ENCODE results near the gene IQSEC3.

IQSEC3 gene

DNA sequence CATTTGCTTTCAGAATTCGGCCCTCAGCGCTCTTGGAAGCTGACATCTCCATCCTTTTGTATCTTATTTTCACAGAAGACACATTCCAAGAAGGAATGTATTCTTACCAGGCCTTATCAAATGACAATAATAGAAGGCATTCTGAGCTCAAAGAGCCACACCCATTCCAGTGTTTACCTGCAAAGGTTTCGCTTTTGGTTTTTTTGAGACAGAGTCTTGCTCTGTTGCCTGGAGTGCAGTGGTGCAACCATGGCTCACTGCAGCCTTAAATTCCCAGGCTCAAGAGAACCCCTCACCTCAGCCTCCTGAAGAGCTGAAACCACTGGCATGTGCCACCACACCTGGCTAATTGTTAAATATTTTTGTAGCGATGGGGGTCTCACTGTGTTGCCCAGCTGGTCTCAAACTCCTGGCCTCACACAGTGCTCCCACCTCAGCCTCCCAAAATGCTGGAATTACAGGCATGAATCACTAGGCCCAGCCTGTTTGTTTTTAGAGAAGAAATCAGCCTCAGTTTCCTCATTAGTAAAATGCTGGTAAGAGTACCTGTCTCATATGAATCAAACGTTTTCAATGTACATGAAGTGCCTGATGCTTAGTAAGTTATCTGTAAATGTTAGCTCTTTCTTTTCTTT lies 78.2 kb downstream of the IQSEC3 start:
- DNase-seq = no peak

DNA sequence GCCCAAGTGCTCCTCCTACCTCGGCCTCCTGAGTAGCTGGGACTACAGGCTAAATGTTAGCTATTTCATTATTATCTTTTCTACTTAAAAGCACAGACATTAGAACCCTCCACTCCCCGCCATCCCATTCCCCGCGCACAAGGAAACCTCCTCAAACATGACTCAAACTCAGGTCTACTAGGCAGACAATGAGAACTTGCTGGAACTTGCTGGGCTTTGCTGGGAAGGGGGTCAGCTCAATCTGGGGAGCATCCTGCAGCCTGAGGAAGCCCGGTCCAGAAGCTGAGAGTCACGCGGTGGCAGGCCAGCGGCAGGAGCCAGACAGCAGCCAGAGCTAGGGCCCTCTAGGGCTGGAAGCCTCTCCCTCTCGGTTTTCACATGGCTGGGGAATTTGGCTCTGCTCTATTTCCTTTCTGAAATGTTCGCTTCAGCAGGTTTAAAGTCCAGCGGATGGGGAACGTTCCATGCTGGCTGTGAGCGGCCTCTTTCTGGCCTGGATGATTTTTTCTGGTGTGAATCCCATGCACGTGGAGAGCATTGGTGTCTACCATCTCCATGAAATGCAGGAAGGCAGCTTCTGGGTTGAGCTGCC lies 78.9 kb downstream of the IQSEC3 start:
- no peak for DNase-seq

DNA sequence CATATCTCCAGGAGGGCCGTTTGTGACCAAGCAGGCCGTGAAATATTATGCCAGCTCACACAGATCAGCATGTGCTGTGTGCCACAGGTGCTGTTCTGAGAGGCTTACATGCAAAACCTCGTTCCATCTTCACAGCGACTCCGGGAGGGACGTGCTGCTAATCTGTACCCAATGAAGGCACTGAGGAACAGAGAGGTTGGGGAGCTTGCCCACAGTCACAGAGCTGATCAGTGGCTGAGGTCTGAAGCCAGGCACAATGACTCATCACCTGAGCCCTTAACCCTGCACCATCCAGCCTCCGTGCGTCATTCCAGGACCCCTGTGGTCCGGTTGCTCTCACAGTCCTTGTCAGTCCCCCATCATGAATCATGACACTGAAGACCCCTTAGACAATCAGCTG lies 80.7 kb downstream of the IQSEC3 start:
- no peak for DNase-seq

DNA sequence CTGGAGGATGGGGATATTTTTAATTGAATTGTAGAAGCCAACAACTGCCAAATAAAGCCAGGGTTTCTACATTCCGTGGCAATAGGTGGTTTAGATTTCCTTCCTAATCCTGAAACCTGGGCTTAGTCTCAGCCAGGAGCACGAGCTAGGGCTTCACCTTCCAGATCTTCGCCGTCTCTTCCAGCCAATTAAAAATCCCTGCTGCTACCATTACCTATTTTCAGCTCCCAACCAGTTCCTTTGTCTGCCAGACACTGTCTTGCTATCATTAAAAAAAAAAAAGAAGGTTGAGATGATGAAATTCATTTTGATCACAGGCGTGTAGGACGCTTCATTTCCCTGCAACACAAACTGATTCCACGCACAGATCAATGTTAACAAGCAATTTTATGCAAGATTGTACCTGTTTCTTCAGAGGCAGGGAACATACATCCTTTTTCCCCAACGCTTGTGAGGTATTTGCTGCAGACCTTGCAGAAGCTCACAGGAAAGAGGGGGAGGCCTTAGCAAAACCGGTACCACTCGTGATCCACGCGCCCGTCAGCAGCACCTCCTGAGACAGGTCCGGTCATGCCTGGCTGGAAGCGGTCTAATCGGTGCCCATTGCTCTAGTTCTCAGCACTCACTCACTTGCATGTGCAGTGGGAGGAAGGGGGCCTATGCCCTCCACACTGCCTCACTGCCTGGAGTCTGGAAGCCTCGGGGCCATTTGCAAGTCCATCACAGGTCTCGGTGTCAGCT lies 82.3 kb downstream of the IQSEC3 start:
- no peak for DNase-seq

DNA sequence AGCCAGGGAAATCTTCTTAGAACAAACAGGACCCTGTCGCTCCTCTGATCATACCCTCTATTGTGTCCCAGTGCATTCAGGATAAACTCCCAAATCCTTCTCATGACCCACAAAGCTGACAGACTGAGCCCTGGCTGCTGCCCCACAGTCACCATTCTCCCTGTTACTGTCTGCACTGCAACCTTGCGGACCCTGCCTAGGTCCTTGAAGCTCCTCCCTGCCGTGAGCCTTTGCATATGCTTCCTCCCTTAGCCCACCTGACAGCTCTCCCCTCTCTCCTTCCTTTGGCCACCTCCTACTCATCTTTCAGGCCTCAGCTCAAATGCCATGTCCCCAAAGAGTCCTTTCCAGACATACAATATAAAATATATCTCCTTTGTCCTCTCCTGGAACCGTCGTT lies 85.0 kb downstream of the IQSEC3 start:
- DNase-seq = no peak

DNA sequence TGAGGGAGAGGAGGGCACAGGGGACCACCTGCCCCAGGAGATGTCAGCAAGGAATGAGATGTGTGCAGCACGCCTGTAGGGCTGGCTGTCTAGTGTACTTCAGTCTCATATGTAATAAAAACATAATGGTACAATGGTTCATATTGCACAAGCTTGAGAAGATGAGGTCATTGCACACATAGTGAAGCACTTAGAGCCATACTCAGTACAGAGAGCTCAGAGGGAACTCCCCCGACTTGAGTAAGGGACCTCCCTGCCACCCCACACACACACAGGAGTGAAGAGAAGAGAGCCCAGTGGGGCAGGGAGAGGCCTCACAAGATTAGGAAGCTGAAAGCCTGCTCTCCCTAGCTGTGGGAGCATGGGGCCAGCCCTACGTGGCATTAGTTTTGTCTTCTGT lies 85.9 kb downstream of the IQSEC3 start:
- no peak for DNase-seq

DNA sequence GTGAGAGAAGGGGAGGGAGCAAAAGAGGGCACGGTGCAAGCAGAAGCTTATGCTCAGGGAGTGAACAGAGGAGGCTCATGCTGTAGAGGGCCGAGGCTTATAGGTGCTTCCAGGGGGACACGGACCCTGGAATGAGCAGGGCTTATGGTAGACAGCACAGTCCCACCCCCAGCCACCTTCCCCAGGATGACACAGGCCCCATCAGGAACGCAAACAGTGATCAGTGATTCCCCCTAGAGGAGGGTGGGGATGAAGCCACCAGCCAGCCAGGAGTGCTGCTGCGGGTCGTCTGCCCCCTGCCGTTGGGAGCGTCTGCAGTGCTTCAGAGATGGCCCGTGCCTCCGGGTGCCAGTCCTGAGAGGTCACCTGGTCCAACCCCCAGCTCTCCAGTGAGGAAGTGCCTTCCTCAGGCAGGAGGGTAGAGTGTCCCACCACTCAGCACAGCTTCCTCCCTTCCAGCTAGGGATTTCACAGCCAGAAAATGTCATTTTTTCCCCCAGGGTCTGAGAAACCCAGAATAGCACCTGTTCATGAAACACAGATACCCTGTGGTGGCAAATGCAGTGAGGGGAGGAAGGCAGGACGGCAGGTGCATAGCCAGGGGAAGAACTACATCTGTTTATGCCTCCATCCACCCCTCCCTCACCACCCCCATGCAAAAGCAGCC lies 86.6 kb downstream of the IQSEC3 start:
- DNase-seq = peak; percentile 51

DNA sequence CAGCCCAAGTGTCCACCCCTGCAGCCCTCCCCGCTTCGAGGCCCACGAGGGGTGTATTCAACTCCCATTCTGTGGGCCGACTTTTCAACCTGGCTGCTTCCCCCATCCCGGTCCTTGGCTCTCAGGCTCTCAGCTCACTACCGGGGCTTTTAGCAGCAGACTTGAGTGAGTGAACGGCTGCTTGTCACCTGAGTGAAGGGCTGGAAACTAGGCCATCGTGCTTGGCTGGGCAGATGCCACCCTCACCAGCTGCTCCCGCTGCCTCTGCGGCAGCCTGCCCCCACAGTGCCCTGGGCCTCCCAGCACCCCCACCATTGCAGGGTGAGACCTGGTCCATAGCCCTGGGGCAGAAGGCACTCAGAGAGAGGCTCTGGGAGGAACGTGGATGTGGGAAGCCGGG lies 87.5 kb downstream of the IQSEC3 start:
- no peak for DNase-seq

DNA sequence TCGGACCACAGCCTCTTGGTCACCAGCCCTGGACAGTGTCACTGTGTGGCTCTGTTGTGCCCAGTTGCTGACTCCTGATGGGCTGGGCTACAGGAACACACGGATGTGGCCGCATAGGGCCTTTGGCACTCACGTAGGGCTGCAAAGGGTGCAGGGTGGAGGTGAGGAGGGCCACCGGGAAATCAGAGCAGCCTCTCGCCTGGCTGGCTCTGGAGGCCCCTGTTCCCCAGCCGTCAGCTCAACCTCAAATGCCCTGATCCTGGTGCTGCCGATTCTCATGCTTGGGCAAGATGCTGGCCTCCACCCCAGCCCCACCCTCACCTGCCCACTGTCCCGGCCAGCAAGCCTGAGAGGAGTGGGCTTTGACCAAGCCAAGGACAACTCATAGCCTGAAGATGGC lies 88.4 kb downstream of the IQSEC3 start:
- DNase-seq = no peak

DNA sequence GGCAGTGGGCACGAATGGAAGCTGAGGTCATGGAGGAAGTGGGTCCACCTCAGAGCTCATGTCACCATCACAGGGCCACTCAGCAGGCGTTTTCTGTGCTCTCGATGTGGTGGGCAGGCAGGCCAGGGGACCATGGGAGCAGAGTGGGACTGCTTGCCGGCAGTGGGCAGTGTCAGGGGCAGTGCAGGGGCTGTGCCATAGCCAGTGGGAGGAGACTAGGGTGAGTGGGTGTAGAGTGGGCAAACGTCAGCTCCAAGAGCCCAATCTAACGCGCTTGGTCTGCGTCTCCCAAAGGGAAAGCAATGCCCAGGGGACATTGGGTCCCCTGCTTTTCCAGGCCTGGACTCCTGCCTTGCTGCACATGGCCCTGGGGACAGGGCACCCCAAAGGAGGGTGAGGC lies 89.1 kb downstream of the IQSEC3 start:
- no peak for DNase-seq

DNA sequence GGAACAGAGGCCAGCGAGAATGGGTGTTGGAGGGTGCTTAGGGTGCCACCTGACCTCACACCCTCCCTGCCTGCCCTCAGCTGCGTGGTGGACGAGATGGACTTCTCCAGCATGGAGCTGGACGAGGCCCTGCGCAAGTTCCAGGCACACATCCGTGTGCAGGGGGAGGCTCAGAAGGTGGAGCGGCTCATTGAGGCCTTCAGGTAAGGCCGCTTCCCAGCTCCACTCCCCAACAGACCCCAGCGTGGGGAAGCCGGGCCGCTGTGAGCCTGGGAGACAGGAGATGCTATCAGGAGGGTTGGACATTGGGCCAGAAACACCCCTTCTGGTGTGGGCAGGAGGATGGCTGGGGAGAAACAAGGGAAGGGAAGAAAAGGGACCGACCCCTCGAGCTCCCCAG lies 90.4 kb downstream of the IQSEC3 start:
- no peak for DNase-seq

DNA sequence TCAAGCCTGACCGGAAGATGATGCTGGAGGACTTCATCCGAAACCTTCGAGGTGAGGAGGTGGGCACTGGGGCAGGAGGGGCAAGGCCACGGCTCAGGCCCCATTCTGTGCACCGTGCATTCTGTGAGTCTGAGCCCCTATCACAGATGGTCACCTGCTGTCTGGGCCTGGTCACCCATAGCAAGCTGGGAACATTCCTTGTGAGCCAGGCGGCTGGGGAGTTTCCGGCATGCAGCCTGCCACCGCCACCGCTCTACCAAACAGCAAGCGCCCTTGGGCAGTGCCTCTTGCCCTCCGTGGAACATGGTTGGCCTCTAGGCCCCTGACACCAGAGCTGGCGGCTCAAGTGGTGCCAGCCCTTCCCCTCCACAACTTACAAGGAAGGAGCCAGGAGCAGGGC lies 91.1 kb downstream of the IQSEC3 start:
- DNase-seq = no peak

DNA sequence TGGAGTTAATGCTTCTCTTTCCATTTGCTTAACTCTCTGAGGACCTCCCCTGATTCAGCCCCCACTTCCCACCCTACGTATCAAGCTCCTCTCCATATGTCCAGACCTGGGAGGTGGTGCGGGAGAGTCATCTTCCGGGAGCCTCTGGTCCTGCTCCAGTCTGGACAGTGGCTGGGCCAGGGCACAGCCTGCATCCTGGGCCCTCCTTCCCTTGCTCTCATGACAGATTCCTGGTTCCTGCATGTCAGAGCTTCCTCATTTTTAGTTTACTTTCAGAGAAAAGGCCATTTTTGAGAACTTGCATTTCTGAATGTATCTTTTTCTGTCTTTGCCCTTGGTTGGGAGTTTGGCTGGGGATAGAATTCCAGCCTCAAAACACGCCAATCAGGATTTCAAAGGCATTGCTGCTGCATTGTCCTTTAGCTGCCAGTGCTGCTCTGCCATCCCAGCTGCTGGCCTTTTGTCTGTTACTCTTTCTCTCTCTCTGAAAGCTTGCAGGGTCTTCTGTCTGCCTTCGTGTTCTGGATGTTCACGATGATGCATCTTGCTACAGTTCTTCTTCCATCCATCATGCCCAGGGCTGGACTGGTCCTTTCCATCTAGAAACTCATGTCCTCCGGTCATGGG lies 92.7 kb downstream of the IQSEC3 start:
- no peak for DNase-seq

DNA sequence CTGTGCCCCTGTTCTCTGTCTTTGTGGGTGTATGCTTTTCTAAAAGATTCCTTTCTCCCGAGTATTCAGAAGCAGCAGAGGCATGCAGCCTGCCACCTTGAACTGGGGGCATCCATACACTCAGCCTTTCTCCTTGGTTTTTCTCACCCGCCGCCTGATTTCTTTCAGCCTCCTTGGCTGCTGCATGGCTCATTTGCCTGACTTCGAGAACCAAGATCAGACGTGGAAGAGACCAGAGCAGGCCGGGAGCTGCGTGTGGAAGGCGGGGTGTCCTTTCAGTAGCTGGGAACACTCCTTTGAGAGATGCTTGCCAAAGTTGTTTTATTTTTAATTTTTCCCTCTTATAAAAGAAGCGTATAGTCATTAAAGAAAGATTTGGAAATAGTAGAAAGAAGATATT lies 94.3 kb downstream of the IQSEC3 start:
- no peak for DNase-seq

DNA sequence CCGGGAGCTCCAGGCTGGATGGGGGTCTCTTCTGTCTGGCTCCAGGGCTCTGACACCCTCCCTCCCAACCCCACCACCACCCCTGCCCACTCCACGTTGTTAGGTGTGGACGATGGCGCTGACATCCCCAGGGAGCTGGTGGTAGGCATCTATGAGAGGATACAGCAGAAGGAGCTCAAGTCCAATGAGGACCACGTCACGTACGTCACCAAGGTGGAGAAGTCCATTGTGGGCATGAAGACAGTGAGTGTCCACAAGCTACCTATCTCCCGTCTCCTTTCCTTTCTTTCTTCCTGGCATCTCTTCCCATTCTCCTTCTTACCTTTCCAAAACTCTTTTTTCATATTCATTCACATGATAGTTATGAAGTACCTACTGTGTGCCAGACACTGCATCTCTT lies 95.3 kb downstream of the IQSEC3 start:
- DNase-seq = no peak

DNA sequence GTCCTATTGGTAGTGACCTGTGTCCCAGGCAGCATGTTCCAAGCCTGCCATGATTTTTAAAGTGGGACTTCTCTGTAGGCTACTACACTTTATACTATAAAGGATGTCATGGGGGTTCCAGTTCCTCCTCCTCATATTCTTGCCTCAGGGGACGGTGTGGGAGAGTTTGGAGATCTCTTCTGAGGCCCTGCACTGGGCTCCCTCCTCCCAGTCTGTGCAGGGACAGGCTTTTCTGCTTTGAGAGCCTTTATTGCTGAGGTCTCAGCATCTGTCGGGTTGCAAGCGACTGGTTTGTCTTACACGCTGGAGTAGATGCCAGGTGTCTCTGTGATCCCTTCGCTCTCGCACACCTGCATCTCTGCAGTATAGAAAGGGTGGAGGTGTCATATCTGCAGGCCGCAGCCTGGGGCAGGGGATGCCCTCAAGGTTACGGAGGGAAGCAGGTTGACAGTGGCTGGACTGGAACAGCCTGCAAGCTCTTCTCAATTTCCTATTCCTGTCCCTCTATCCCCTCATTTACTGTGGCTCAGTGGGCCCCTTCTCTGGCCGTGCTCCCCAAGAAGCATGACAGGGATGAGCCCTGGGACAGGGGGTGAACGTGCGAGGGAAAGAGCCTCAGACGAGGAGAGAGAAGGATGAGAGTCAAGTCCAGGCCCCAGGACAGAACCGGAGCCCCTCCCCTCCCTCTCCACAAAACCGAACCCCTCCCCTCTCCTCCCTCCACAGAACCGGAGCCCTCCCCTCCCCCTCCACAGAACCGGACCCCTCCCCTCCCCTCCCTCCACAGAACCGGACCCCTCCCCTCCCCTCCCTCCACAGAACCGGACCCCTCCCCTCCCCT lies 96.1 kb downstream of the IQSEC3 start:
- no peak for DNase-seq

DNA sequence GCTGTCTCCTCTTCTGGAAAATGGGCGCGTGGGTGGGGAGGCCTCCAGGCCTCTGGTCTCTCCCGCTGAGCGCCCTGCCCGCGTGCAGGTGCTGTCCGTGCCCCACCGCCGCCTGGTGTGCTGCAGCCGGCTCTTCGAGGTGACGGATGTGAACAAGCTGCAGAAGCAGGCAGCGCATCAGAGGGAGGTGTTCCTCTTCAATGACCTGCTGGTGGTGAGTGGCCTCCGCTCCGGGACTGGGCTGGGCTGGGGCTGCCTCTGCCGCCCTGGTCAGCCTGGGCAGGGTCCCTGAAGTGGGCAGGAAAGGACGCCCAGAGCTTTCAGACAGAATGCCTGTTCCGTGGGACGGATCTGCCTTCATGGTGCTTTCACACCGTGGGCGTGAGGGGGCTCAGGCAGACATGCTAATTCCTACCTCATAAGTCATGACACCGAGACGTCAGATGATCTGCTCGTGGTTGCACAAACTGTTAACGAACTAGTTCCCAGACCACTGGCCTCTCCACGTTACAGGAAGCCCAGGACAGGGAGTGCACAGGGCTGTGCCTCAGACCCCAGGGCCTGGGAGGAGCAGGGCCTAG lies 96.9 kb downstream of the IQSEC3 start:
- no peak for DNase-seq

DNA sequence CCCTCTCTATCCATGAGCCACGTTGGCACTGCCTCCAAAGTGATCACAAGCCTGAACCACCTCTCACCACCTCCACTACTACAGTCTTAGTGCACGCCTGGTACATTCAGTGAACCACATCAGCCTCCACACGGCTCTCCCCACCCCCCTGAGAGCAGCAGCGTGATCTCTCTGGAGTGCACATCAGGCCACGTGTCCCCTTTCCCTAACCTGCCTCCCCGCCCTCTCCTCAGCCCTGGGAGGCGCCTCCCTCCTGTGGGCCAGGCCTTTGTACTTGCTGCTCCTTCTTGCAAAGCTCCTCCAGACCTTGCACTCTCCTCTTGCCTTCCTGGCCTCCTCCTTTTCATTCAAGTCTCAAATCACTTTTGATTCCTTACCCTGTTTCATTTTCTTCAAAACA lies 97.6 kb downstream of the IQSEC3 start:
- no peak for DNase-seq

DNA sequence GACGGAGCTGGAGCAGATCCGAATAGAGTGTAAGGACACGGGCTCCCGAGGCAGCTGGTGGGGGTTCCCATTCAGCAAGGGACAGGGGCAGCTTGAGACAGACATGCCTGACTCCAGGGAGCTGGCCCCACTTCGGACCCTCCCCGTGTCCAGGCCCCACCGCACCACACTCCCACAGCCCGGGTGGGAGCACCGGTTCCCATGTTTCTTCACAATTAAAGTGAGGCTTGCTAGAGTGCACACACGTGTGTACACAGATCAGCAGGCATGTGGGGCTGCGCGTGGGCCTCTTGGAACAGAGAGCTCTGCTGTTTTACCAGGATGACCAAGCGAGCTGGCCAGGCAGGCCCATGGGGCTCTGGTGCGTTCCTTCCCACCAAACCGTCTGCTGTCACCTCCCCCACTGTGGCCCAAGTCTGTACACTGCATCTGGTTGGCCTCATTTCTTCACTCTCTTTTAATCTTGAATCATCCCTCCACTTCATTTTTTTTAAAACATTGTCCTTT lies 99.3 kb downstream of the IQSEC3 start:
- no peak for DNase-seq

DNA sequence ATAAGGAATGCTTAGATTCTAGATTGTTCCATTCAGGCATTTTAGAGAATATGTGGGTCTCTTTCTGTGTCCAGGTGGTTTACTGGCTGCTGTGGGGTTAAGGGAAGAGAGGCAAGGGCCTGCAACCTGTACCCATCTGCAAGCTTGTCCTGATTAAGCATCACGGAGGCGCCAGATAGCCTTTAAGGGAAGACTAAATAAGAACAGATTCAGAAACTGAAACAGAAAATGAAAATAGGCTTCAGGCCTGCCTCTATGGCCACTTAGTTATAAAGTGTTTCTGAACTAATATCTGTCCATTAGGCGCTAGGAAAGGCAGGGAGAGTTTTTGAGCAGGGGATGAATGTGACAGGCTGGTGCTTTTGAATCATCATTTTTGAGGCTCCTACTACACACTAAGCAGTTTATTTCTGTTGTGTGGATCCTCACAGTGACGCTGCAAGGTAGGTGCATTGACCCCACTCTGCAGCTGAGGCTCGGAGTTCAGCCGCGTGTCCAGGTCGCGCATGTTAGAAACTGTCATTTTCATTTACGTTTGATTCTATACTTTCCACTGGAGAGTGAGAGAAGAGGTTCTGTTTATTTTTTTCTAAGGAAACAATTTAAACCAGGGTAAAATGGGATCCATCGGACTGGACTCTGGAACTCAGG lies 100.0 kb downstream of the IQSEC3 start:
- no peak for DNase-seq

DNA sequence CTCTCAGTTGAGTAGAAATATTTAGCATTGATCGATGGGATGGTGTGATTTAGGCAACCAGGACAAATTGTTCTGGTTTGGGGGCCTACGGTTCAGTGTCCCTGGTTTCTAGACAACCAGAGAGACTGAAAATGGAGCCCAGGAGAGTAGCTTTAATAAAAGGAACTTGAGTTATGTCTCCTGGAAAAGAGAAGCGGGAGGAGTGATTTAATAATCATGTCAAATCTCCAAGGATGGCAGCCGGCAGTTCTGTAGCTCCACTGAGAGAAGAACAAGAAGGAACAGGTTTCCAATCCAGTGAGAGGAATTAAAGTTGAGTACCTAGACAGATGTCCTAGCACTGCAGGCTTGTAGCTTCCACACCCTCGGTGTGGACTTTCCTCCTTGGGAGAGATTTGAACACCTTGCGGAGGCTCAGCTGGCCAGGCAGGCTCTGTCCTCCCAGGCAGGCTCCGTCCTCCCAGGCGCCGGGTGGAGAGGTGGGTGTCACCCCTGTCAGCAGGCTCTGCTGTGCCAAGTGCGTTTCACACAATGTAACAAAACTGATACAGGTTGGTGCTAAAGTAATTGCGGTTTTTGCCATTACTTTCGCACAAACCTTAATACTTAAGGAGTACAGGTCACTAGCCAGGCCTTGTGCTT lies 101.5 kb downstream of the IQSEC3 start:
- no peak for DNase-seq
